Aorta (tissue), 5 donors: ENCODE measurements around the gene KHDC4. TPM values are rescaled to one million over a fixed set of nuclear protein-coding genes. Genes with fewer than 3 reads are reported as not detected.

Experiments used
- ATAC-seq: fragments of 200-7000 bp; cut with Tn5 transposase; one replicate; pipeline ENCODE4 v1.9.1; 2022; ENCODE audit warnings: moderate library complexity; ENCODE audit not compliant: low FRiP score
- DNase-seq, 2 donors: peaks; one replicate each; pipeline ENCODE4 v3.0.0-alpha.2; 2020
- H3K27ac ChIP-seq, 2 donors: one replicate each; pipeline ENCODE4 v1.5.1; 2013; ENCODE audit warnings: low read length in 2 of 2, mild to moderate bottlenecking in 2 of 2, moderate library complexity in 2 of 2, control low read depth in 1 of 2, inconsistent platforms in 1 of 2, low read depth in 1 of 2
- H3K27me3 ChIP-seq, 2 donors: one replicate each; pipeline ENCODE4 v1.6.1; 2013; ENCODE audit warnings: control low read depth in 1 of 2, low read length in 1 of 2, mild to moderate bottlenecking in 1 of 2, moderate library complexity in 1 of 2; ENCODE audit not compliant: insufficient read depth in 2 of 2, control insufficient read depth in 1 of 2
- H3K36me3 ChIP-seq, 2 donors: one replicate each; pipeline ENCODE4 v1.6.1; 2013; ENCODE audit warnings: control low read depth in 1 of 2, low read length in 1 of 2, mild to moderate bottlenecking in 1 of 2; ENCODE audit not compliant: insufficient read depth in 2 of 2, control insufficient read depth in 1 of 2
- H3K4me1 ChIP-seq, 2 donors: one replicate each; pipeline ENCODE4 v1.6.1; 2013; ENCODE audit warnings: low read length in 2 of 2, control low read depth in 1 of 2, mild to moderate bottlenecking in 1 of 2, moderate library complexity in 1 of 2; ENCODE audit not compliant: insufficient read depth in 2 of 2, control insufficient read depth in 1 of 2
- H3K4me3 ChIP-seq, 2 donors: one replicate each; pipeline ENCODE4 v1.5.1; 2013; ENCODE audit warnings: low read length in 2 of 2, control low read depth in 1 of 2, mild to moderate bottlenecking in 1 of 2
- H3K9me3 ChIP-seq: one replicate; pipeline ENCODE4 v1.6.1; 2013; ENCODE audit warnings: mild to moderate bottlenecking, low read length; ENCODE audit not compliant: control insufficient read depth
- WGBS, 2 donors: extraction: QIAGEN DNeasy Blood & Tissue Kit; methylation state at CpG; one replicate each; pipeline ENCODE4 v1.1.7; 2013; 5-methylcytosine and 5-hydroxymethylcytosine counted together
- intact Hi-C, 2 donors: fragments of 100-400 bp; cut with DNase I; formaldehyde crosslinking; loops; one replicate each; pipeline versions ENCODE4 v1.14.2 to v1.15.0; 2022
- polyA plus RNA-seq, 2 donors: library from polyadenylated mRNA; stranded (reverse); fragments of 200-250 nt; gene quantifications; one replicate each; pipeline ENCODE4 v1.2.3, GENCODE V29; 2013
- total RNA-seq, 2 donors: library from RNA; stranded (reverse); fragmentation: NEBNext Ultra II Directional; extraction: Animal tissue kit (Norgen Biotek cat#: 25700); gene quantifications; one replicate each; pipeline ENCODE4 v1.2.1, GENCODE V29; 2021
- donor health status: healthy with polysubstance abuse.
- donor health status: Bipolar disorder and iron deficiency.
- donor health status: DM: no; HTN: no; CAD: no.
- donor health status: DM: no; HTN: no; CAD: no.
- donor health status: DM: yes; HTN: yes; CAD: no.

KHDC4 gene
- total and polyA plus RNA-seq, 4 donors: 6.8 to 60.5 (median 48.2) TPM

DNA sequence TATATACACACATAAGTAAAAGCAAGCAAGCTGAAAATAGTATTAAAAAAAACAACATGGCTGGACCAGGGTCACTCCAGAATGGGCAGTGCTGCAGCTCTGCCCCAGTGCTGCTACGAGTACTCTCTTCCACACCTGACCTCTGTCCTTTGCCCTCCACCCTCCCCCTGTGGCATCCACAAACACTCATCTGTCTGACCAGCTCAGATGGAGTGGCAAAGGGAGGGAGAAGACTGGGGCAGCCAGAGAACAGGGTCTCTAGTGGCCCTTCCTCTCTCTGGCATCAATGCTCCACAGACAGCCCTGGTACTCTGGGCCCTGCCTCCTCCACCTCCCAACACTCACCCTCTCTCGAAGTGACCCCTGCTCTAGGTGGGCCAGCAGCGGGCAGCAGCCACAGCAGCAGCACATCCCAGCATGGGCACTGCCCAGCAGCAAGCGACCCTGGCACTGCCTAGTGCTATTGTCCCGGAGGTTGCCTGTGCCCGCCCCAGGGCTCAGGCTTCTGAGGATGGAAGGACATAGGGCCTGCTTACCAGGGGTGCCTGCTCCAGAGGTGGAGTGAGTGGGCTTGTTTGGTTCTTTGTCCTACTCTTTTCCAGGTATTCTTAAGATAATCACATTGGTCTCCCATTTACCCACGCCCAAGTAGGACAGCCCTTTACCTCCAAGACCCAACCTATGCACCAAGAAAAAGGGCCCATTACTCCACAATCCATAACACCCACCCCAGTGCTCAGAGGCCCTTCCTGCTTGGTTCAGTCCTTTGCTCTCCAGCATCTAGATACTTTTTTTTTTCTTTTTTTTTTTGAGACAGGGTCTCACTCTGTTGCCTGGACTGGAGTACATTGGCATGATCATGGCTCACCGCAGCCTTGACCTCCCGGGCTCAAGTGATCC, 37.9 kb upstream of the KHDC4 start:
- no peak for DNase-seq
- Histone ChIP-seq H3K36me3 (peaks cover 0 to 2% of the 10 kb centered on the region in 2 donors), H3K27me3 (no peaks in the 10 kb centered on the region), H3K4me1 (no peaks in the 10 kb centered on the region), H3K27ac (peak overlapping the region in 1 of 2 donors; percentile 26), H3K4me3 (no peak overlapping the region), H3K9me3 (no peaks in the 10 kb centered on the region)
- intact Hi-C loops: loop anchor here in 1 of 2 donors (10.0 kb wide), 1 partner anchor 153 kb away; no protein-coding TSS in a partner anchor
- ATAC-seq: no peak
- WGBS, 2 donors: 54 to 55% methylated on average over 9 of the region's 9 CpGs

DNA sequence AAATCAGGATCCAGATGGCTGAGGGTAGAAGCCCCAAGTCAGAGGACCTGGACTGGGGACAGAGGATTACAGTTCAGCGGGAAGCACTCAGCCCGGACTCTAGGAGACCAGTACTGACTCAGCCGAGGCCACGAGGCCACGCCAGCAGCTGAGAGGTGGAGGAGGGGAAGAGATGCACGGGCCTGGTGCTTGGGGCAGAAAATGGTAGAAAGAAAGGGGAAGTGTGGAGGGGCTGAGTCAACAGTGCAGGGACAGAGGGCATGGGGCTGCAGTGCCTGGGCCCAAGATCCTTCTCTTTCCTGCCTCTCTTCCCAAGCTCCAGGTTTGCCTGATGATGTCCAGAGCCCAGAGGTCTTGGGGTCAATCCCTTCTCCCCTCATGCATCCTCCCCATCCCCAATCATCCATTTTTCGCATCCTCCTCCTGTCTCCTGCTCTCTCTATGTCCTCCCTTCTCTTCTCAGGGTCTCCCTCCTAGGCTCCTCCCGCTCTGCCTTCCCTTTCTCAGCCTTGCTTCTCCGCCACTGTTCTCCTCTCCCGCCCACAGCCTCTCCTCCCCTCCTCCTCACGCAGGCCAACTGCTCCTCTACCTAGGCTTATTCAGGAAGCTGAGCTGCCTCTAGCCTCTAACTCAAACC, 36.4 kb upstream of the KHDC4 start:
- intact Hi-C loops: loop anchor here in 1 of 2 donors (10.0 kb wide), 1 partner anchor 154 kb away; no protein-coding TSS in a partner anchor

DNA sequence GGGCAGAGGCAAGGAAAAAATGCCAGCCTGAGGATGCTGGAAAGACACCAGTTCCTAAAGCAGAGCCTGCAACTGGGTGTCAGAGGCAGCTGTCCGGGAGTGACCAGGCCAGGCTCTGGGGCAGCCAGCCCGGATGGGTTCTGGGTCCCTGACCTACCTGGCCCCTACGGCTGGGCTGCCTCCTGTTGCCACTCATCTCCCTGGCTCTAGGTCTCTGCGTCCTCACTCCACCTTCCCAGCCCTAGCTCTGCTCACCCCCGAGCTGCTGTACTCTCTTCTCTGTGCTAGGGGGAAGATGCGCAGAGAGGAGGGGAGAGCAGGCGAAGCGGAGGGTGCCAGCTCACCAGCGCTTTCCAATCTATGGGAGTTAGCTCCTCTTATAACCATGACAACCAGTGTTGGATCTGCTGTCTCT, 35.2 kb upstream of the KHDC4 start:
- 59 to 61% methylated on average over 8 to 9 of the region's 9 CpGs for WGBS, 2 donors
- H3K27ac ChIP-seq: peak overlapping the region; percentile 20 to 37
- H3K9me3 ChIP-seq: no peaks in the 10 kb centered on the region
- intact Hi-C loops: no loop called here
- ATAC-seq: no peak
- no peak overlapping the region for H3K4me3 ChIP-seq
- DNase-seq: no peak
- H3K36me3 ChIP-seq: peaks cover 0 to 7% of the 10 kb centered on the region in 2 donors
- no peaks in the 10 kb centered on the region for H3K27me3 ChIP-seq
- no peaks in the 10 kb centered on the region for H3K4me1 ChIP-seq

More for the DNA sequence above, 36.4 kb upstream of the KHDC4 start:
- ATAC-seq (peak; percentile 73), DNase-seq (peak; percentile 90 to 92)
- H3K27ac ChIP-seq: peak overlapping the region in 1 of 2 donors; percentile 58
- no peaks in the 10 kb centered on the region for H3K4me1 ChIP-seq
- H3K27me3 ChIP-seq: no peaks in the 10 kb centered on the region
- peaks cover 0 to 2% of the 10 kb centered on the region in 2 donors for H3K36me3 ChIP-seq
- 10 to 14% methylated on average over 11 of the region's 11 CpGs for WGBS, 2 donors
- no peaks in the 10 kb centered on the region for H3K9me3 ChIP-seq
- H3K4me3 ChIP-seq: no peak overlapping the region

DNA sequence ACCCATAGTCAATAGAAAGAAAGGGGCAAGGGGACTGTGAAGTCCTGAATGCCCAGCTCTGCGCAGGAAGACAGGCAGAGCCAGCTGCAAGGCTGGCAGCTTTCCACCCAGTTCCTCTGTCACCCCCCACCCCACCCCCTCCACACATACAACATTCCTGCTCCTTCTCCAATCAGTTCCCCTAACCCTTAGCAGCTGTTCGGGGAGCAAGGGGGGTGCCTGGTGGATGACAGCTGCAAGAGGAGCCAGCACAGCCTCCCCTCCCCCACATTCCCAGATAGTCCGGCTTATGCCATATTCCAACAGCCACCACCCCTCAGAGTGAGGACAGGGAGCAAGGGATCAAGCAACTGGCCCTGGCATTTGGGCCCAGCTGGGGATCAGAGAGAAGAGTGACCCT, 34.5 kb upstream of the KHDC4 start:
- ATAC-seq (no peak), DNase-seq (no peak)
- H3K9me3 ChIP-seq: no peaks in the 10 kb centered on the region
- intact Hi-C loops: no loop called here
- peaks cover 0 to 9% of the 10 kb centered on the region in 2 donors for H3K36me3 ChIP-seq
- no peak overlapping the region for H3K4me3 ChIP-seq
- H3K27me3 ChIP-seq: no peaks in the 10 kb centered on the region
- peak overlapping the region in 1 of 2 donors; percentile 65 for H3K27ac ChIP-seq
- no peaks in the 10 kb centered on the region for H3K4me1 ChIP-seq
- 7 to 8% methylated on average over 3 of the region's 3 CpGs for WGBS, 2 donors

DNA sequence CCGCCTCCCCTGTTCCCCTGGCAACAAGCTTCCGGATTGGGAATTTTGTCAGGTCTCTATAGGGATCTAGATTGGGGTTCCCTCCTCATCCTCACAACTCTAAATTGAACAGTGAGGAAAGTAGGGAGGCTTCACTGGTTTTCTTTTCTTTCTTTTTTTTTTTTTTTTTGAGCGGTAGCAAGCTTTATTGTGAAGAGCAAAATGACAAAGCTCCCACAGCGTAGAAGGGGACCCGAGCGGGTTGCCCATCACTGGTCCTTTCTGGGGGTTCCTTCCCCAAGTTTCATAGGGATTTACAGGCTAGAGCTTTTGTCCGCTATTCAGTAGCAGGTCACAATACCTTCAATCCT, 33.8 kb upstream of the KHDC4 start:
- H3K27ac ChIP-seq: peak overlapping the region in 1 of 2 donors; percentile 65
- ATAC-seq (no peak), DNase-seq (no peak)
- H3K36me3 ChIP-seq: peaks cover 0 to 9% of the 10 kb centered on the region in 2 donors
- 50 to 53% methylated on average over 7 of the region's 7 CpGs for WGBS, 2 donors
- intact Hi-C loops: no loop called here
- H3K4me1 ChIP-seq: no peaks in the 10 kb centered on the region
- H3K4me3 ChIP-seq: no peak overlapping the region
- no peaks in the 10 kb centered on the region for H3K9me3 ChIP-seq
- no peaks in the 10 kb centered on the region for H3K27me3 ChIP-seq

DNA sequence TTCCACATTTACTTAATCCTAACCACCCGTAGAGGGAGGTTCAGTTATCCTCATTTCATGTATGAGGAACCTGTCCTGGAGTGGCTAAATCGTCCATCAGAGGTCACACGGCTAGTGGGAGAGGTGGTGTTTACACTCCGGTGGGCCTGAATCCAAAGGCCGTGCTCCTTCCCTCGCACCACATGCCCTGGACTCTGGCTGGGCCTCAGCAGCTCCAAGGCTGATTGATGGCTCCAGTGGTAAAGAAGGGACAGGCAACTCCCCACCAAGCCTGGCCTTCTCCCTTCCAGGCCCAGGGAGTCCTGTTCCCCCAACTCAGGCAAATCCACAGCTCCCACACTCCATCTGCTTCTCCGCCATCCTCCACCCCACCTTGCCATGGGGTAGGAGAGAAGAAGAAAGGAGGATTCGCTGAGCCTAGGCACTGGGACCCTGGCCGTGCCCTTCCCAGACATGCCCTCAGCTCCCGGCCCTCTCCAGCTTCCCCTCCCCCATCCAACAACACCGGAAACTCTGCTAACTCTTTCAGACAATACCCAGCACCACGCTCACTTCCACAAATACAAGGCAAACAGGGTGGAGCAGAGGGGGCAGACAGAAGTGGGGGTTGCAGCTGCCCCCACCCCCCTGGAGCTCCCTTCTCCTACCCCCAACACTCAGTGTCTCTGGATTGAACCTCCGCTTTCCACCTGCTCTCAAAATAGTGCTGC, 33.3 kb upstream of the KHDC4 start:
- no peak for ATAC-seq
- H3K27ac ChIP-seq: peak overlapping the region in 1 of 2 donors; percentile 20
- 18 to 19% methylated on average over 13 of the region's 13 CpGs for WGBS, 2 donors
- no peak overlapping the region for H3K4me3 ChIP-seq
- no peaks in the 10 kb centered on the region for H3K27me3 ChIP-seq
- H3K9me3 ChIP-seq: no peaks in the 10 kb centered on the region
- DNase-seq: no peak
- H3K4me1 ChIP-seq: no peaks in the 10 kb centered on the region
- peaks cover 0 to 9% of the 10 kb centered on the region in 2 donors for H3K36me3 ChIP-seq
- intact Hi-C loops: no loop called here

DNA sequence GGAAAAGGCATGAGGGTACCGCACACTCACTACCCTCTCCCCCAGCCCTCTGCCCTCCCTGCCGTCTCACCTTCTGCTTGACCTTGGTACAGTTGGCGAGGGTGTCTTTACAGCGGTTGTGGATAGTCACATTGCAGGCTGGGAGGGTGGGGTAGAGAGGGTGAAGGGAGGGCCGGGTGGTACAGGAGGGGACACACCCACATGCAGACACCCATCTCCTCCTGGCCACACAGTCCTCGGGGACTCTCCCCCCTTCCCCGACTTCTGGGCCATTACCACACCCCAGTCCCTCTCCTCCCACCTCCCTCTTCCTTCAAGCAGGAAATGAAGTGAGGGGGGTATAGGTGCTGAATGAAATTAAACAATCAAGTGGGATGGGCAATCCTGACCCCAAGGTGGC, 32.5 kb upstream of the KHDC4 start:
- no peaks in the 10 kb centered on the region for H3K27me3 ChIP-seq
- intact Hi-C loops: no loop called here
- H3K4me3 ChIP-seq: no peak overlapping the region
- no peaks in the 10 kb centered on the region for H3K9me3 ChIP-seq
- 64 to 84% methylated on average over 4 to 7 of the region's 7 CpGs for WGBS, 2 donors
- peak overlapping the region in 1 of 2 donors; percentile 20 for H3K27ac ChIP-seq
- DNase-seq (no peak), ATAC-seq (no peak)
- H3K4me1 ChIP-seq: no peaks in the 10 kb centered on the region
- peaks cover 0 to 12% of the 10 kb centered on the region in 2 donors for H3K36me3 ChIP-seq

DNA sequence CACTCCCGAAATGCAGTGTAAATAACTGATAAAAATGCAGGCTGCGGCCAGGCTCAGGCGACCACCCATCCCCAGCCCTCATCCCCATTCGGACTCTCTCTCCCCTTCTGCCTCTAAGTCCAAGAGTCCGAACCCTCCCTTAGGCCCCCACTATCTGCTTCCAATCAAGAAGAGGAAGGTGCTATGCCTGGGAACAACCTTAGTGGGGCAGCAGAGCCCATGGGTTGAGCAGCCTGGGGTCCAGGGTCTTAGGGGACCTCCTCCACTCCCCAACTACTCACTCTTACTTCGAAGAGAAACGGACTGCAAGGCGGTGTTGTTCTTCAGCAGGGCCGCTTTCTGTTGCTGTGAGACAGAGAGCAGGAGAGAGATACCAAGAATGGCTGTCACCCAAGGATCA, 31.9 kb upstream of the KHDC4 start:
- WGBS, 2 donors: 68 to 70% methylated on average over 9 of the region's 9 CpGs
- Histone ChIP-seq H3K4me1 (no peaks in the 10 kb centered on the region), H3K27me3 (no peaks in the 10 kb centered on the region), H3K4me3 (no peak overlapping the region), H3K36me3 (peaks cover 0 to 14% of the 10 kb centered on the region in 2 donors), H3K9me3 (no peaks in the 10 kb centered on the region), H3K27ac (no peak overlapping the region)
- no peak for DNase-seq
- no peak for ATAC-seq
- intact Hi-C loops: no loop called here
